Measurements from ENCODE around the gene TRHDE.

TRHDE gene

GRCh38 chr12:72273499-72273837 lies 1.3 kb downstream of the TRHDE start:
- H3K9me3 ChIP-seq (ENCODE audit: control insufficient read depth, insufficient read depth, low read length) = no peaks in the 10 kb centered on the region
- no peaks in the 10 kb centered on the region for H3K4me1 ChIP-seq (ENCODE audit: control insufficient read depth, insufficient read depth, low read length)
- DNase-seq (ENCODE audit: low read depth, low spot score) = no peak
- H3K27ac ChIP-seq (ENCODE audit: low read length) = no peak overlapping the region
- H3K36me3 ChIP-seq (ENCODE audit: control insufficient read depth, insufficient read depth, low read length) = no peaks in the 10 kb centered on the region
- H3K27me3 ChIP-seq (ENCODE audit: control insufficient read depth, insufficient read depth, low read length) = peaks cover 18% of the 10 kb centered on the region
- WGBS (ENCODE audit: insufficient coverage, insufficient read length) = no CpG with 5 or more reads among the region's 24 CpGs
- peak overlapping the region; percentile 42; the same call in 1 of the 2 replicates for H3K4me3 ChIP-seq (ENCODE audit: low read length)

GRCh38 chr12:72273851-72274351 lies 1.7 kb downstream of the TRHDE start:
- Histone ChIP-seq H3K4me1 (ENCODE audit: control insufficient read depth, insufficient read depth, low read length) (no peaks in the 10 kb centered on the region), H3K27ac (ENCODE audit: low read length) (no peak overlapping the region), H3K9me3 (ENCODE audit: control insufficient read depth, insufficient read depth, low read length) (no peaks in the 10 kb centered on the region), H3K27me3 (ENCODE audit: control insufficient read depth, insufficient read depth, low read length) (peaks cover 18% of the 10 kb centered on the region), H3K4me3 (ENCODE audit: low read length) (peak overlapping the region; percentile 42; the same call in 1 of the 2 replicates), H3K36me3 (ENCODE audit: control insufficient read depth, insufficient read depth, low read length) (no peaks in the 10 kb centered on the region)
- no peak for DNase-seq (ENCODE audit: low read depth, low spot score)
- no CpG with 5 or more reads among the region's 17 CpGs for WGBS (ENCODE audit: insufficient coverage, insufficient read length)

- Histone ChIP-seq H3K4me3 (ENCODE audit: low read length) (no peak overlapping the region), H3K9me3 (ENCODE audit: control insufficient read depth, insufficient read depth, low read length) (no peaks in the 10 kb centered on the region), H3K36me3 (ENCODE audit: control insufficient read depth, insufficient read depth, low read length) (no peaks in the 10 kb centered on the region), H3K4me1 (ENCODE audit: control insufficient read depth, insufficient read depth, low read length) (no peaks in the 10 kb centered on the region), H3K27me3 (ENCODE audit: control insufficient read depth, insufficient read depth, low read length) (peaks cover 18% of the 10 kb centered on the region), H3K27ac (ENCODE audit: low read length) (no peak overlapping the region)
- no peak for DNase-seq (ENCODE audit: low read depth, low spot score)
- WGBS (ENCODE audit: insufficient coverage, insufficient read length) = no CpG with 5 or more reads among the region's 1 CpG
Measured at GRCh38 chr12:72274931-72275330, 2.8 kb downstream of the TRHDE start.

GRCh38 chr12:72275526-72275925 lies 3.4 kb downstream of the TRHDE start:
- Histone ChIP-seq H3K27me3 (ENCODE audit: control insufficient read depth, insufficient read depth, low read length) (peaks cover 18% of the 10 kb centered on the region), H3K4me3 (ENCODE audit: low read length) (no peak overlapping the region), H3K9me3 (ENCODE audit: control insufficient read depth, insufficient read depth, low read length) (no peaks in the 10 kb centered on the region), H3K36me3 (ENCODE audit: control insufficient read depth, insufficient read depth, low read length) (no peaks in the 10 kb centered on the region), H3K4me1 (ENCODE audit: control insufficient read depth, insufficient read depth, low read length) (no peaks in the 10 kb centered on the region), H3K27ac (ENCODE audit: low read length) (no peak overlapping the region)
- DNase-seq (ENCODE audit: low read depth, low spot score) = no peak
- WGBS (ENCODE audit: insufficient coverage, insufficient read length) = no CpG with 5 or more reads among the region's 2 CpGs

GRCh38 chr12:72276181-72276805 lies 4.1 kb downstream of the TRHDE start:
- Histone ChIP-seq H3K9me3 (ENCODE audit: control insufficient read depth, insufficient read depth, low read length) (no peaks in the 10 kb centered on the region), H3K27me3 (ENCODE audit: control insufficient read depth, insufficient read depth, low read length) (peaks cover 18% of the 10 kb centered on the region), H3K27ac (ENCODE audit: low read length) (no peak overlapping the region), H3K4me1 (ENCODE audit: control insufficient read depth, insufficient read depth, low read length) (no peaks in the 10 kb centered on the region), H3K4me3 (ENCODE audit: low read length) (no peak overlapping the region), H3K36me3 (ENCODE audit: control insufficient read depth, insufficient read depth, low read length) (no peaks in the 10 kb centered on the region)
- DNase-seq (ENCODE audit: low read depth, low spot score) = no peak
- WGBS (ENCODE audit: insufficient coverage, insufficient read length) = no CpG with 5 or more reads among the region's 3 CpGs

GRCh38 chr12:72277415-72277814 lies 5.2 kb downstream of the TRHDE start:
- Histone ChIP-seq H3K27ac (ENCODE audit: low read length) (no peak overlapping the region), H3K4me3 (ENCODE audit: low read length) (no peak overlapping the region), H3K9me3 (ENCODE audit: control insufficient read depth, insufficient read depth, low read length) (no peaks in the 10 kb centered on the region), H3K27me3 (ENCODE audit: control insufficient read depth, insufficient read depth, low read length) (peaks cover 18% of the 10 kb centered on the region), H3K4me1 (ENCODE audit: control insufficient read depth, insufficient read depth, low read length) (no peaks in the 10 kb centered on the region), H3K36me3 (ENCODE audit: control insufficient read depth, insufficient read depth, low read length) (no peaks in the 10 kb centered on the region)
- WGBS (ENCODE audit: insufficient coverage, insufficient read length) = no CpG with 5 or more reads among the region's 2 CpGs
- no peak for DNase-seq (ENCODE audit: low read depth, low spot score)

GRCh38 chr12:72278894-72279293 lies 6.7 kb downstream of the TRHDE start:
- no CpG with 5 or more reads among the region's 2 CpGs for WGBS (ENCODE audit: insufficient coverage, insufficient read length)
- Histone ChIP-seq H3K27me3 (ENCODE audit: control insufficient read depth, insufficient read depth, low read length) (peaks cover 5% of the 10 kb centered on the region; the same call in 1 of the 2 replicates), H3K4me1 (ENCODE audit: control insufficient read depth, insufficient read depth, low read length) (no peaks in the 10 kb centered on the region), H3K27ac (ENCODE audit: low read length) (no peak overlapping the region), H3K4me3 (ENCODE audit: low read length) (no peak overlapping the region), H3K9me3 (ENCODE audit: control insufficient read depth, insufficient read depth, low read length) (no peaks in the 10 kb centered on the region), H3K36me3 (ENCODE audit: control insufficient read depth, insufficient read depth, low read length) (no peaks in the 10 kb centered on the region)
- DNase-seq (ENCODE audit: low read depth, low spot score) = no peak

GRCh38 chr12:72281126-72281525 lies 9.0 kb downstream of the TRHDE start:
- H3K4me3 ChIP-seq (ENCODE audit: low read length) = no peak overlapping the region
- no peaks in the 10 kb centered on the region for H3K9me3 ChIP-seq (ENCODE audit: control insufficient read depth, insufficient read depth, low read length)
- no peak for DNase-seq (ENCODE audit: low read depth, low spot score)
- H3K27me3 ChIP-seq (ENCODE audit: control insufficient read depth, insufficient read depth, low read length) = no peaks in the 10 kb centered on the region
- no peaks in the 10 kb centered on the region for H3K4me1 ChIP-seq (ENCODE audit: control insufficient read depth, insufficient read depth, low read length)
- WGBS (ENCODE audit: insufficient coverage, insufficient read length) = no CpG with 5 or more reads among the region's 4 CpGs
- H3K36me3 ChIP-seq (ENCODE audit: control insufficient read depth, insufficient read depth, low read length) = no peaks in the 10 kb centered on the region
- H3K27ac ChIP-seq (ENCODE audit: low read length) = no peak overlapping the region

- no CpG with 5 or more reads among the region's 1 CpG for WGBS (ENCODE audit: insufficient coverage, insufficient read length)
- no peak for DNase-seq (ENCODE audit: low read depth, low spot score)
Measured at GRCh38 chr12:72282721-72283120, 10.6 kb downstream of the TRHDE start.

GRCh38 chr12:72285861-72286260 lies 13.7 kb downstream of the TRHDE start:
- Histone ChIP-seq H3K4me3 (ENCODE audit: low read length) (no peak overlapping the region), H3K27me3 (ENCODE audit: control insufficient read depth, insufficient read depth, low read length) (no peaks in the 10 kb centered on the region), H3K36me3 (ENCODE audit: control insufficient read depth, insufficient read depth, low read length) (no peaks in the 10 kb centered on the region), H3K4me1 (ENCODE audit: control insufficient read depth, insufficient read depth, low read length) (no peaks in the 10 kb centered on the region), H3K9me3 (ENCODE audit: control insufficient read depth, insufficient read depth, low read length) (no peaks in the 10 kb centered on the region), H3K27ac (ENCODE audit: low read length) (no peak overlapping the region)
- no peak for DNase-seq (ENCODE audit: low read depth, low spot score)
- WGBS (ENCODE audit: insufficient coverage, insufficient read length) = no CpG with 5 or more reads among the region's 1 CpG

More at GRCh38 chr12:72282721-72283120, 10.6 kb downstream of the TRHDE start:
- Histone ChIP-seq H3K9me3 (ENCODE audit: control insufficient read depth, insufficient read depth, low read length) (no peaks in the 10 kb centered on the region), H3K36me3 (ENCODE audit: control insufficient read depth, insufficient read depth, low read length) (no peaks in the 10 kb centered on the region), H3K4me1 (ENCODE audit: control insufficient read depth, insufficient read depth, low read length) (no peaks in the 10 kb centered on the region), H3K27ac (ENCODE audit: low read length) (no peak overlapping the region), H3K27me3 (ENCODE audit: control insufficient read depth, insufficient read depth, low read length) (no peaks in the 10 kb centered on the region), H3K4me3 (ENCODE audit: low read length) (no peak overlapping the region)

- Histone ChIP-seq H3K36me3 (ENCODE audit: control insufficient read depth, insufficient read depth, low read length) (no peaks in the 10 kb centered on the region), H3K4me3 (ENCODE audit: low read length) (no peak overlapping the region), H3K4me1 (ENCODE audit: control insufficient read depth, insufficient read depth, low read length) (no peaks in the 10 kb centered on the region), H3K27me3 (ENCODE audit: control insufficient read depth, insufficient read depth, low read length) (no peaks in the 10 kb centered on the region), H3K27ac (ENCODE audit: low read length) (no peak overlapping the region), H3K9me3 (ENCODE audit: control insufficient read depth, insufficient read depth, low read length) (no peaks in the 10 kb centered on the region)
- WGBS (ENCODE audit: insufficient coverage, insufficient read length) = no CpG with 5 or more reads among the region's 3 CpGs
- DNase-seq (ENCODE audit: low read depth, low spot score) = no peak
Measured at GRCh38 chr12:72286526-72286925, 14.4 kb downstream of the TRHDE start.

Data from iPS DF 6.9 (cell line).